Activated naive CD8-positive, alpha-beta T cell treated with anti-CD3 and anti-CD28 coated beads, Interleukin-2, amount 10 ng/mL, durations not matched to agents 7 days and 5 days (primary cell): ENCODE results near the gene SLC7A5. TPM values are rescaled to one million over a fixed set of nuclear protein-coding genes. Genes with fewer than 3 reads are reported as not detected.

Experiments
- ATAC-seq: fragments of 150-1000 bp; cut with Tn5 transposase; one replicate; pipeline ENCODE4 v1.10.0; 2021; ENCODE audit warnings: low read depth, moderate library complexity
- POLR2A ChIA-PET: fragments of 350-600 bp; sonication (Branson Sonifier 250); formaldehyde crosslinking; loops from one replicate; lab custom pipeline; 2021; ENCODE audit warnings: antibody characterized with exemption; lab: Charles Lee
- DNase-seq: peaks from one replicate; pipeline ENCODE4 v3.0.0; 2021
- H3K27ac Mint-ChIP-seq: one replicate; pipeline ENCODE4 v1.8.0; 2022; ENCODE audit warnings: mild to moderate bottlenecking, mixed read lengths
- H3K27me3 Mint-ChIP-seq: one replicate; pipeline ENCODE4 v1.8.0; 2022; ENCODE audit warnings: mild to moderate bottlenecking, moderate library complexity, mixed read lengths
- H3K36me3 Mint-ChIP-seq: one replicate; pipeline ENCODE4 v1.8.0; 2021; ENCODE audit warnings: mild to moderate bottlenecking, mixed read lengths
- H3K4me1 Mint-ChIP-seq: one replicate; pipeline ENCODE4 v1.8.0; 2021; ENCODE audit warnings: mixed read lengths
- H3K4me3 Mint-ChIP-seq: one replicate; pipeline ENCODE4 v1.8.0; 2022; ENCODE audit warnings: mild to moderate bottlenecking, moderate library complexity, mixed read lengths
- H3K9me3 Mint-ChIP-seq: one replicate; pipeline ENCODE4 v1.8.0; 2021; ENCODE audit warnings: mixed read lengths
- total RNA-seq, 2 experiments: library from RNA; stranded (reverse); gene quantifications; one replicate each; pipeline ENCODE4 v1.2.3, GENCODE V29; 2021

SLC7A5 gene
- total RNA-seq, 2 experiments from 2014 or later: 59.2 to 63.9 TPM

- no peak for DNase-seq
- H3K27me3 Mint-ChIP-seq: no peaks in the 10 kb centered on the region
- H3K27ac Mint-ChIP-seq: no peak overlapping the region
- no peak for ATAC-seq
- H3K36me3 Mint-ChIP-seq: peaks cover 10% of the 10 kb centered on the region
- POLR2A ChIA-PET: interaction anchor here (0.5 to 1.8 kb wide), 3 partner anchors 22 to 79 kb away, joined by 3 to 4 read pairs (median 4); partner anchors contain the start of gene KLHDC4
- no peaks in the 10 kb centered on the region for H3K9me3 Mint-ChIP-seq
- H3K4me3 Mint-ChIP-seq: no peak overlapping the region
- H3K4me1 Mint-ChIP-seq: peaks cover 6% of the 10 kb centered on the region
These were observed 24.1 kb downstream of the SLC7A5 start for GRCh38 chr16:87845213-87845612.

- Mint-ChIP-seq H3K36me3 (peaks cover 8% of the 10 kb centered on the region), H3K9me3 (no peaks in the 10 kb centered on the region)
These were observed 24.5 kb downstream of the SLC7A5 start for GRCh38 chr16:87844809-87845208.

GRCh38 chr16:87844120-87844733, 25.1 kb downstream of the SLC7A5 start:
- Mint-ChIP-seq H3K36me3 (peaks cover 7% of the 10 kb centered on the region), H3K9me3 (no peaks in the 10 kb centered on the region), H3K4me3 (no peak overlapping the region), H3K4me1 (peaks cover 6% of the 10 kb centered on the region), H3K27me3 (no peaks in the 10 kb centered on the region), H3K27ac (no peak overlapping the region)
- DNase-seq: no peak
- POLR2A ChIA-PET: no interaction called here
- no peak for ATAC-seq

More at GRCh38 chr16:87844809-87845208, 24.5 kb downstream of the SLC7A5 start:
- peaks cover 6% of the 10 kb centered on the region for H3K4me1 Mint-ChIP-seq
- H3K27ac Mint-ChIP-seq: peak overlapping the region; percentile 6
- no peak overlapping the region for H3K4me3 Mint-ChIP-seq
- DNase-seq (no peak), ATAC-seq (no peak)
- POLR2A ChIA-PET: interaction anchor here (0.5 kb wide), 1 partner anchor 22 kb away, joined by 4 read pairs; no protein-coding TSS in a partner anchor
- H3K27me3 Mint-ChIP-seq: no peaks in the 10 kb centered on the region

GRCh38 chr16:87843678-87844105, 25.6 kb downstream of the SLC7A5 start:
- Mint-ChIP-seq H3K9me3 (no peaks in the 10 kb centered on the region), H3K4me1 (peaks cover 6% of the 10 kb centered on the region), H3K27ac (no peak overlapping the region), H3K4me3 (no peak overlapping the region), H3K27me3 (no peaks in the 10 kb centered on the region), H3K36me3 (peaks cover 3% of the 10 kb centered on the region)
- POLR2A ChIA-PET: no interaction called here
- no peak for ATAC-seq
- DNase-seq: no peak

GRCh38 chr16:87842209-87842869, 27.0 kb downstream of the SLC7A5 start:
- POLR2A ChIA-PET: interaction anchor here (0.6 to 1.4 kb wide), 6 partner anchors 10 to 63 kb away, joined by 3 to 4 read pairs (median 3); partner anchors contain the start of gene SLC7A5
- H3K4me1 Mint-ChIP-seq: peaks cover 6% of the 10 kb centered on the region
- DNase-seq: no peak
- peak overlapping the region; percentile 78 for H3K27ac Mint-ChIP-seq
- H3K4me3 Mint-ChIP-seq: no peak overlapping the region
- H3K9me3 Mint-ChIP-seq: no peaks in the 10 kb centered on the region
- H3K36me3 Mint-ChIP-seq: peaks cover 2% of the 10 kb centered on the region
- no peaks in the 10 kb centered on the region for H3K27me3 Mint-ChIP-seq
- no peak for ATAC-seq

GRCh38 chr16:87841340-87842208, 27.7 kb downstream of the SLC7A5 start:
- Mint-ChIP-seq H3K27me3 (no peaks in the 10 kb centered on the region), H3K9me3 (no peaks in the 10 kb centered on the region), H3K4me1 (peaks cover 8% of the 10 kb centered on the region), H3K4me3 (no peak overlapping the region), H3K36me3 (peaks cover 5% of the 10 kb centered on the region), H3K27ac (no peak overlapping the region)
- POLR2A ChIA-PET: interaction anchor here (1.4 kb wide), 1 partner anchor 62 kb away, joined by 4 read pairs; no protein-coding TSS in a partner anchor
- ATAC-seq (no peak), DNase-seq (no peak)

- Mint-ChIP-seq H3K4me3 (no peak overlapping the region), H3K27ac (no peak overlapping the region), H3K27me3 (no peaks in the 10 kb centered on the region), H3K36me3 (peaks cover 8% of the 10 kb centered on the region), H3K4me1 (peaks cover 8% of the 10 kb centered on the region), H3K9me3 (no peaks in the 10 kb centered on the region)
- POLR2A ChIA-PET: interaction anchor here (1.4 kb wide), 1 partner anchor 27 kb away, joined by 3 read pairs; no protein-coding TSS in a partner anchor
- ATAC-seq (no peak), DNase-seq (no peak)
These were observed 28.9 kb downstream of the SLC7A5 start for GRCh38 chr16:87840271-87840978.

GRCh38 chr16:87839542-87840270, 29.6 kb downstream of the SLC7A5 start:
- no peak for DNase-seq
- POLR2A ChIA-PET: interaction anchor here (0.8 to 1.4 kb wide), 2 partner anchors 23 to 28 kb away, joined by 3 read pairs; no protein-coding TSS in a partner anchor
- H3K4me3 Mint-ChIP-seq: no peak overlapping the region
- peaks cover 8% of the 10 kb centered on the region for H3K36me3 Mint-ChIP-seq
- H3K4me1 Mint-ChIP-seq: peaks cover 7% of the 10 kb centered on the region
- no peaks in the 10 kb centered on the region for H3K27me3 Mint-ChIP-seq
- no peaks in the 10 kb centered on the region for H3K9me3 Mint-ChIP-seq
- no peak overlapping the region for H3K27ac Mint-ChIP-seq
- no peak for ATAC-seq

GRCh38 chr16:87838643-87839541, 30.4 kb downstream of the SLC7A5 start:
- Mint-ChIP-seq H3K27me3 (no peaks in the 10 kb centered on the region), H3K4me3 (no peak overlapping the region), H3K9me3 (no peaks in the 10 kb centered on the region), H3K27ac (no peak overlapping the region), H3K36me3 (peaks cover 8% of the 10 kb centered on the region), H3K4me1 (peaks cover 6% of the 10 kb centered on the region)
- POLR2A ChIA-PET: interaction anchor here (0.8 to 1.4 kb wide), 2 partner anchors 22 to 29 kb away, joined by 3 read pairs; no protein-coding TSS in a partner anchor
- no peak for DNase-seq
- ATAC-seq: peak; percentile 12

GRCh38 chr16:87837627-87838289, 31.5 kb downstream of the SLC7A5 start:
- Mint-ChIP-seq H3K36me3 (peaks cover 7% of the 10 kb centered on the region), H3K9me3 (no peaks in the 10 kb centered on the region), H3K4me3 (no peak overlapping the region), H3K4me1 (peaks cover 3% of the 10 kb centered on the region), H3K27ac (no peak overlapping the region), H3K27me3 (no peaks in the 10 kb centered on the region)
- DNase-seq: no peak
- ATAC-seq: no peak
- POLR2A ChIA-PET: no interaction called here
